HEK293 (cell line): ENCODE measurements around the gene ALDH4A1.

Source experiments
- CTCF ChIA-PET: fragments of 350-600 bp; formaldehyde crosslinking; extraction: SDS; loops from one replicate; lab custom pipeline; 2021; ENCODE audit warnings: antibody characterized with exemption; lab: Yijun Ruan, JAX
- POLR2A ChIA-PET: fragments of 300-600 bp; formaldehyde crosslinking; extraction: SDS; loops from one replicate; lab custom pipeline; 2020; ENCODE audit warnings: antibody characterized with exemption, inconsistent platforms; lab: Yijun Ruan, JAX
- H3K27ac ChIP-seq: fragments of 200-500 bp; sonication (Bioruptor generic); 2 replicates; pipeline ENCODE4 v1.5.1; 2014; ENCODE audit warnings: low read depth, low read length, control low read depth, inconsistent platforms; ENCODE audit errors: extremely low read depth
- H3K36me3 ChIP-seq, 2 experiments: fragments of 200-500 bp in 1 of 2; sonication (Bioruptor generic) in 1 of 2; 1 replicate in 1 of 2; 2 replicates in 1 of 2; pipeline ENCODE4 v1.5.1; 2014 to 2017; ENCODE audit warnings: inconsistent platforms in 2 of 2, low read length in 2 of 2; ENCODE audit not compliant: control insufficient read depth in 2 of 2, insufficient read depth in 1 of 2
- H3K4me1 ChIP-seq: fragments of 200-500 bp; sonication (Bioruptor generic); 2 replicates; pipeline ENCODE4 v1.5.1; 2014; ENCODE audit warnings: mild to moderate bottlenecking, low read length, inconsistent platforms; ENCODE audit not compliant: control insufficient read depth, insufficient read depth
- H3K4me3 ChIP-seq: 2 replicates; pipeline ENCODE4 v1.5.1; 2011; ENCODE audit warnings: low read depth, mild to moderate bottlenecking, control low read depth, low read length, moderate library complexity
- H3K9me3 ChIP-seq: fragments of 200-500 bp; sonication (Bioruptor generic); 2 replicates; pipeline ENCODE4 v1.5.1; 2014; ENCODE audit warnings: low read depth, low read length, inconsistent platforms; ENCODE audit not compliant: control insufficient read depth, insufficient read depth
- AEBP2 ChIP-seq: fragments of 450-650 bp; formaldehyde crosslinking; IDR thresholded peaks from 2 replicates; pipeline ENCODE4 v1.5.1; 2016; ENCODE audit warnings: missing biosample characterization, missing genetic modification characterization, borderline replicate concordance
- BCL11A ChIP-seq: fragments of 450-650 bp; formaldehyde crosslinking; IDR thresholded peaks from 2 replicates; pipeline ENCODE4 v1.5.1; 2016; ENCODE audit warnings: low read depth, missing biosample characterization, missing genetic modification characterization
- GLIS1 ChIP-seq: fragments of 450-650 bp; formaldehyde crosslinking; IDR thresholded peaks from 2 replicates; pipeline ENCODE4 v1.5.1; 2016; ENCODE audit warnings: missing biosample characterization, missing genetic modification characterization
- KLF10 ChIP-seq: fragments of 450-650 bp; IDR thresholded peaks from 2 replicates; pipeline ENCODE4 v1.5.1; 2018; ENCODE audit warnings: missing biosample characterization, mild to moderate bottlenecking, missing genetic modification characterization
- RBAK ChIP-seq: fragments of 450-650 bp; formaldehyde crosslinking; IDR thresholded peaks from 2 replicates; pipeline ENCODE4 v1.5.1; 2016; ENCODE audit warnings: missing biosample characterization, missing genetic modification characterization
- REST ChIP-seq: fragments of 450-650 bp; formaldehyde crosslinking; IDR thresholded peaks from 2 replicates; pipeline ENCODE4 v1.5.1; 2016; ENCODE audit warnings: missing biosample characterization, missing genetic modification characterization
- SP2 ChIP-seq: fragments of 450-650 bp; formaldehyde crosslinking; IDR thresholded peaks from 2 replicates; pipeline ENCODE4 v1.5.1; 2016; ENCODE audit warnings: missing biosample characterization, missing genetic modification characterization
- ZNF175 ChIP-seq: fragments of 450-650 bp; formaldehyde crosslinking; IDR thresholded peaks from 2 replicates; pipeline ENCODE4 v1.5.1; 2016; ENCODE audit warnings: missing biosample characterization, missing genetic modification characterization
- ZNF335 ChIP-seq: fragments of 450-650 bp; formaldehyde crosslinking; conservative IDR thresholded peaks from 2 replicates; pipeline ENCODE4 v1.5.1; 2016; ENCODE audit warnings: missing biosample characterization, missing genetic modification characterization
- ZNF449 ChIP-seq: fragments of 450-650 bp; formaldehyde crosslinking; IDR thresholded peaks from 2 replicates; pipeline ENCODE4 v1.5.1; 2017; ENCODE audit warnings: missing biosample characterization, mild to moderate bottlenecking, missing genetic modification characterization, moderate library complexity
- ZNF558 ChIP-seq: fragments of 450-650 bp; formaldehyde crosslinking; IDR thresholded peaks from 2 replicates; pipeline ENCODE4 v1.5.1; 2016; ENCODE audit warnings: missing biosample characterization, missing genetic modification characterization
- ZNF610 ChIP-seq: fragments of 450-650 bp; formaldehyde crosslinking; IDR thresholded peaks from 2 replicates; pipeline ENCODE4 v1.5.1; 2016; ENCODE audit warnings: missing biosample characterization, missing genetic modification characterization, borderline replicate concordance
- ZXDB ChIP-seq: fragments of 450-650 bp; formaldehyde crosslinking; IDR thresholded peaks from 2 replicates; pipeline ENCODE4 v1.5.1; 2016; ENCODE audit warnings: missing biosample characterization, missing genetic modification characterization
- TF ChIP-seq, protein P1 (sequence below): fragments of 450-650 bp; formaldehyde crosslinking; IDR thresholded peaks from 2 replicates; pipeline ENCODE4 v1.5.1; 2016; ENCODE audit warnings: missing biosample characterization, missing genetic modification characterization
- TF ChIP-seq, protein P2 (sequence below): fragments of 450-650 bp; formaldehyde crosslinking; IDR thresholded peaks from 2 replicates; pipeline ENCODE4 v1.5.1; 2016; ENCODE audit warnings: missing biosample characterization, missing genetic modification characterization, low read depth
- TF ChIP-seq, protein P3 (sequence below): fragments of 450-650 bp; formaldehyde crosslinking; IDR thresholded peaks from 2 replicates; pipeline ENCODE4 v1.5.1; 2016; ENCODE audit warnings: missing biosample characterization, missing genetic modification characterization
- TF ChIP-seq, protein P4 (sequence below): fragments of 450-650 bp; formaldehyde crosslinking; IDR thresholded peaks from 2 replicates; pipeline ENCODE4; 2016; ENCODE audit warnings: missing biosample characterization, missing genetic modification characterization
- TF ChIP-seq, protein P5 (sequence below): sonication (generic); formaldehyde crosslinking; IDR thresholded peaks from 2 replicates; pipeline ENCODE4 v1.8.1; 2022; ENCODE audit warnings: mild to moderate bottlenecking, moderate library complexity, missing genetic modification reagents

Gene ALDH4A1

DNA sequence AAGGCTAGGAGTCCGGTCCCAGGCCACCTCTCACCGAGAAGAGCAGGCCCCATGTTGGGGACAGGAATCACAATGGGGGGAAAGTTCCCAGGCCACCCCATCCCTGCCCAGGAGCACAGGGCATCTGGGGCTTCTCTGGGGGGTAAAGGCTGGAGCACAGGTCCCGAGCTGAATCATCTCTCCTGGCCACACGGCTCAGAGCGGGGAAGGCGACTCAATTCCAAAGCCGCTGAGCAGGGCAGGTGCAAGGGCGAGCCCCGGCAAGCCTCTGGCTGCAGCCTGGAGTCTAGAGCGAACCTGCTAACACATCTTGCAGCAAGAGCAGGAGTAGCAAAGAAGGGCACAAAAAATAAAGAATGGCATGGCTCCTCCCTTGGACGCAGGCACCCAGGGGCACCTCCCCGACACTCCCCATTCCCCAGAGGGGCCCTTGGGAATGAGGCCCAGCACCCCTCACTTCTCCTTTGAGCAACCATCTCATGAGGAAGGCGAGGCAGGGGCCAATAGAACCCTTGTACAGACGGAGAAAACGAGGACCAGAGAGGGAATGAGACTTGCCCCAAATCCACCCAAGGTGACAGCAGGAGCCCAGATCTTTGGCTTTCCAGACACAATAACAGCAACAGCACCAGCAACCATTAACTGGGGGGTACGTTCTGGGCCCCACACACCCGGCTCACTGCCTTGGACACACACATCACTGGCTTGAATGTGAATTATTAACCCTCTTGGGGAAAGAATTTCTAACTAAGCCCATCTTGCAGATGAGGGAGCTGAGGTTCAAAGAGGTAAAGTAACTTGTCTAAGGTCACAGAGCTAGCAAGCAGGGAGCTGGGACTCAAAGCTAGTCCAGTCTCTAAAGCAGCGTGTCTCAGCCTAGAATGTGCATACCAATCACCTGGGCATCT is 20.7 kb upstream of the ALDH4A1 start:
- Histone ChIP-seq H3K27ac (peak overlapping the region; percentile 45; the same call in 1 of the 2 replicates), H3K4me1 (peaks cover 9% of the 10 kb centered on the region), H3K36me3 (peaks cover 0 to 18% of the 10 kb centered on the region in 2 experiments; a peak in 1 of 3 replicates), H3K9me3 (no peaks in the 10 kb centered on the region), H3K4me3 (no peak overlapping the region)
- ChIA-PET CTCF (interaction anchor here (0.5 to 7.0 kb wide), 7 partner anchors 10 to 1084 kb away, joined by 3 to 68 read pairs (median 3); no protein-coding TSS in a partner anchor), POLR2A (interaction anchor here (1.2 to 1.5 kb wide), 4 partner anchors 9 to 33 kb away, joined by 4 to 6 read pairs (median 5); partner anchors contain the start of genes ALDH4A1 and IFFO2)
- TF ChIP-seq SP2 (tag by site-specific recombination) (no peak), ZNF335 (peak; percentile 33; the same call in 1 of the 2 replicates), ZXDB (tag by site-specific recombination) (no peak), AEBP2 (tag by site-specific recombination) (no peak), GLIS1 (tag by site-specific recombination) (no peak), ZNF558 (tag by site-specific recombination) (no peak)
- TF ChIP-seq, protein P1, sequence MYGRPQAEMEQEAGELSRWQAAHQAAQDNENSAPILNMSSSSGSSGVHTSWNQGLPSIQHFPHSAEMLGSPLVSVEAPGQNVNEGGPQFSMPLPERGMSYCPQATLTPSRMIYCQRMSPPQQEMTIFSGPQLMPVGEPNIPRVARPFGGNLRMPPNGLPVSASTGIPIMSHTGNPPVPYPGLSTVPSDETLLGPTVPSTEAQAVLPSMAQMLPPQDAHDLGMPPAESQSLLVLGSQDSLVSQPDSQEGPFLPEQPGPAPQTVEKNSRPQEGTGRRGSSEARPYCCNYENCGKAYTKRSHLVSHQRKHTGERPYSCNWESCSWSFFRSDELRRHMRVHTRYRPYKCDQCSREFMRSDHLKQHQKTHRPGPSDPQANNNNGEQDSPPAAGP (tag by site-specific recombination), result 0 out of 2 replicates have a peak, but pooled peaks have one; percentile 9
- TF ChIP-seq, all 188 proteins: peak for 2

GRCh38 chr1:18922319-18922726 is 20.0 kb upstream of the ALDH4A1 start:
- Histone ChIP-seq H3K36me3 (peaks cover 0 to 26% of the 10 kb centered on the region in 2 experiments; a peak in 1 of 3 replicates), H3K4me1 (peaks cover 9% of the 10 kb centered on the region), H3K27ac (peak overlapping the region; percentile 45), H3K4me3 (no peak overlapping the region), H3K9me3 (no peaks in the 10 kb centered on the region)
- CTCF ChIA-PET, result interaction anchor here (0.6 to 7.0 kb wide), 9 partner anchors 10 to 326 kb away, joined by 3 to 68 read pairs (median 3); no protein-coding TSS in a partner anchor
- POLR2A ChIA-PET, result interaction anchor here (0.5 to 1.5 kb wide), 5 partner anchors 20 to 644 kb away, joined by 3 to 6 read pairs (median 4); partner anchors contain the start of genes ALDH4A1 and IFFO2
- TF ChIP-seq, protein P2, sequence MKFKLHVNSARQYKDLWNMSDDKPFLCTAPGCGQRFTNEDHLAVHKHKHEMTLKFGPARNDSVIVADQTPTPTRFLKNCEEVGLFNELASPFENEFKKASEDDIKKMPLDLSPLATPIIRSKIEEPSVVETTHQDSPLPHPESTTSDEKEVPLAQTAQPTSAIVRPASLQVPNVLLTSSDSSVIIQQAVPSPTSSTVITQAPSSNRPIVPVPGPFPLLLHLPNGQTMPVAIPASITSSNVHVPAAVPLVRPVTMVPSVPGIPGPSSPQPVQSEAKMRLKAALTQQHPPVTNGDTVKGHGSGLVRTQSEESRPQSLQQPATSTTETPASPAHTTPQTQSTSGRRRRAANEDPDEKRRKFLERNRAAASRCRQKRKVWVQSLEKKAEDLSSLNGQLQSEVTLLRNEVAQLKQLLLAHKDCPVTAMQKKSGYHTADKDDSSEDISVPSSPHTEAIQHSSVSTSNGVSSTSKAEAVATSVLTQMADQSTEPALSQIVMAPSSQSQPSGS (tag by site-specific recombination), result peak; percentile 97
- TF ChIP-seq RBAK (tag by site-specific recombination), result no peak
- TF ChIP-seq ZNF449, result no peak
- no peak for TF ChIP-seq ZNF175 (tag by site-specific recombination)
- TF ChIP-seq ZNF610 (tag by site-specific recombination), result no peak
- TF ChIP-seq, protein P3, sequence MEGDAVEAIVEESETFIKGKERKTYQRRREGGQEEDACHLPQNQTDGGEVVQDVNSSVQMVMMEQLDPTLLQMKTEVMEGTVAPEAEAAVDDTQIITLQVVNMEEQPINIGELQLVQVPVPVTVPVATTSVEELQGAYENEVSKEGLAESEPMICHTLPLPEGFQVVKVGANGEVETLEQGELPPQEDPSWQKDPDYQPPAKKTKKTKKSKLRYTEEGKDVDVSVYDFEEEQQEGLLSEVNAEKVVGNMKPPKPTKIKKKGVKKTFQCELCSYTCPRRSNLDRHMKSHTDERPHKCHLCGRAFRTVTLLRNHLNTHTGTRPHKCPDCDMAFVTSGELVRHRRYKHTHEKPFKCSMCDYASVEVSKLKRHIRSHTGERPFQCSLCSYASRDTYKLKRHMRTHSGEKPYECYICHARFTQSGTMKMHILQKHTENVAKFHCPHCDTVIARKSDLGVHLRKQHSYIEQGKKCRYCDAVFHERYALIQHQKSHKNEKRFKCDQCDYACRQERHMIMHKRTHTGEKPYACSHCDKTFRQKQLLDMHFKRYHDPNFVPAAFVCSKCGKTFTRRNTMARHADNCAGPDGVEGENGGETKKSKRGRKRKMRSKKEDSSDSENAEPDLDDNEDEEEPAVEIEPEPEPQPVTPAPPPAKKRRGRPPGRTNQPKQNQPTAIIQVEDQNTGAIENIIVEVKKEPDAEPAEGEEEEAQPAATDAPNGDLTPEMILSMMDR (tag by site-specific recombination), result no peak
- TF ChIP-seq, protein P4, sequence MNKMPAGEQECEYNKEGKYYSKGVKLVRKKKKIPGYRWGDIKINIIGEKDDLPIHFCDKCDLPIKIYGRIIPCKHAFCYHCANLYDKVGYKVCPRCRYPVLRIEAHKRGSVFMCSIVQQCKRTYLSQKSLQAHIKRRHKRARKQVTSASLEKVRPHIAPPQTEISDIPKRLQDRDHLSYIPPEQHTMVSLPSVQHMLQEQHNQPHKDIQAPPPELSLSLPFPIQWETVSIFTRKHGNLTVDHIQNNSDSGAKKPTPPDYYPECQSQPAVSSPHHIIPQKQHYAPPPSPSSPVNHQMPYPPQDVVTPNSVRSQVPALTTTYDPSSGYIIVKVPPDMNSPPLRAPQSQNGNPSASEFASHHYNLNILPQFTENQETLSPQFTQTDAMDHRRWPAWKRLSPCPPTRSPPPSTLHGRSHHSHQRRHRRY, result no peak
- no peak for TF ChIP-seq REST (tag by site-specific recombination)
- no peak for TF ChIP-seq KLF10 (tag by site-specific recombination)
- TF ChIP-seq, protein P5, sequence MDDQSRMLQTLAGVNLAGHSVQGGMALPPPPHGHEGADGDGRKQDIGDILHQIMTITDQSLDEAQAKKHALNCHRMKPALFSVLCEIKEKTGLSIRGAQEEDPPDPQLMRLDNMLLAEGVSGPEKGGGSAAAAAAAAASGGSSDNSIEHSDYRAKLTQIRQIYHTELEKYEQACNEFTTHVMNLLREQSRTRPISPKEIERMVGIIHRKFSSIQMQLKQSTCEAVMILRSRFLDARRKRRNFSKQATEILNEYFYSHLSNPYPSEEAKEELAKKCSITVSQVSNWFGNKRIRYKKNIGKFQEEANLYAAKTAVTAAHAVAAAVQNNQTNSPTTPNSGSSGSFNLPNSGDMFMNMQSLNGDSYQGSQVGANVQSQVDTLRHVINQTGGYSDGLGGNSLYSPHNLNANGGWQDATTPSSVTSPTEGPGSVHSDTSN (CRISPR knock-in tag), result no peak
- no peak for TF ChIP-seq BCL11A (tag by site-specific recombination)
